ENCODE results near the gene NAA40. TPM values are rescaled to one million over a fixed set of nuclear protein-coding genes. Genes with fewer than 3 reads are reported as not detected.
"Not testable (repeated sequence)": the region's sequence is repeated elsewhere in the genome, so short reads cannot be mapped to it uniquely, and the experiment has no call there.

NAA40 gene
- total and polyA plus RNA-seq, 2 experiments from 2014 or later, result 10.1 to 24.6 TPM

GRCh38 chr11:63970902-63971301 is 32.1 kb downstream of the NAA40 start (continued):
- TF ChIP-seq ZNF462 (CRISPR knock-in tag; IDR thresholded peaks at IDR 0.05) (no peak), CREB1 (CRISPR knock-in tag; IDR thresholded peaks at IDR 0.05; ENCODE audit: low read depth) (no peak), NANOG (IDR thresholded peaks at IDR 0.05; ENCODE audit: borderline replicate concordance) (no peak), STAT1 (IDR thresholded peaks at IDR 0.05; ENCODE audit: unreplicated experiment) (no peak)

- Mint-ChIP-seq H3K27ac (peak overlapping the region; percentile 90), H3K36me3 (ENCODE audit: low read depth) (peaks cover 21% of the 10 kb centered on the region), H3K27me3 (ENCODE audit: insufficient read depth, low read depth, poor library complexity) (peaks cover 47% of the 10 kb centered on the region), H3K4me3 (peak overlapping the region; percentile 100), H3K4me1 (peaks cover 21% of the 10 kb centered on the region)
- ATAC-seq; H3K9me2 ChIP-seq (ENCODE audit: insufficient read depth); H3K9me3 Mint-ChIP-seq; H3K4me3 ChIP-seq; H3K27ac ChIP-seq (ENCODE audit: low read depth); H3K36me3 ChIP-seq (ENCODE audit: insufficient read depth); DNase-seq (ENCODE audit: low spot score); H3K4me2 ChIP-seq; H2AFZ ChIP-seq; H4K20me1 ChIP-seq (replicated peaks; ENCODE audit: insufficient read depth): not testable (repeated sequence)
- Histone ChIP-seq H3K4me1 (ENCODE audit: insufficient read depth) (peaks cover 30% of the 10 kb centered on the region), H3K79me2 (replicated peaks; ENCODE audit: insufficient read depth) (peaks cover 31% of the 10 kb centered on the region), H3F3A (replicated peaks; ENCODE audit: low read depth) (peaks cover 16% of the 10 kb centered on the region; the same call in 1 of the 2 replicates), H3K27me3 (ENCODE audit: insufficient read depth) (peaks cover 38% of the 10 kb centered on the region)
Observed at GRCh38 chr11:63973912-63974258, 35.1 kb downstream of the NAA40 start.

All from GM23338 (cell line).